IPS-18a (cell line): Measurements from ENCODE around the gene NRP1.

Experiments
- H3K27ac ChIP-seq: one replicate; pipeline ENCODE4 v1.5.1; 2013; ENCODE audit warnings: low read length
- H3K27me3 ChIP-seq: one replicate; pipeline ENCODE4 v1.6.1; 2013; ENCODE audit warnings: mild to moderate bottlenecking, low read length; ENCODE audit not compliant: control insufficient read depth, insufficient read depth
- H3K36me3 ChIP-seq: one replicate; pipeline ENCODE4 v1.6.1; 2013; ENCODE audit warnings: low read depth, low read length; ENCODE audit not compliant: control insufficient read depth
- H3K4me1 ChIP-seq: one replicate; pipeline ENCODE4 v1.6.1; 2013; ENCODE audit warnings: low read depth, low read length; ENCODE audit not compliant: control insufficient read depth
- H3K4me3 ChIP-seq: one replicate; pipeline ENCODE4 v1.5.1; 2013; ENCODE audit warnings: low read length
- H3K9ac ChIP-seq: one replicate; pipeline ENCODE4 v1.6.1; 2013; ENCODE audit warnings: mild to moderate bottlenecking, low read length, moderate library complexity
- H3K9me3 ChIP-seq: one replicate; pipeline ENCODE4 v1.6.1; 2013; ENCODE audit warnings: low read depth, low read length; ENCODE audit not compliant: control insufficient read depth

Gene NRP1

GRCh38 chr10:33368086-33368485, 33.6 kb upstream of the NRP1 start:
- Histone ChIP-seq H3K9ac (no peak overlapping the region), H3K27ac (no peak overlapping the region), H3K36me3 (no peaks in the 10 kb centered on the region), H3K4me1 (no peaks in the 10 kb centered on the region), H3K9me3 (no peaks in the 10 kb centered on the region), H3K27me3 (no peaks in the 10 kb centered on the region), H3K4me3 (no peak overlapping the region)

GRCh38 chr10:33365871-33366411, 31.5 kb upstream of the NRP1 start:
- Histone ChIP-seq H3K27ac (no peak overlapping the region), H3K36me3 (no peaks in the 10 kb centered on the region), H3K4me3 (no peak overlapping the region), H3K4me1 (no peaks in the 10 kb centered on the region), H3K27me3 (no peaks in the 10 kb centered on the region), H3K9ac (no peak overlapping the region), H3K9me3 (no peaks in the 10 kb centered on the region)

- no peak overlapping the region for H3K4me3 ChIP-seq
- no peak overlapping the region for H3K27ac ChIP-seq
- no peak overlapping the region for H3K9ac ChIP-seq
Measured at GRCh38 chr10:33365301-33365700, 30.8 kb upstream of the NRP1 start.

DNA sequence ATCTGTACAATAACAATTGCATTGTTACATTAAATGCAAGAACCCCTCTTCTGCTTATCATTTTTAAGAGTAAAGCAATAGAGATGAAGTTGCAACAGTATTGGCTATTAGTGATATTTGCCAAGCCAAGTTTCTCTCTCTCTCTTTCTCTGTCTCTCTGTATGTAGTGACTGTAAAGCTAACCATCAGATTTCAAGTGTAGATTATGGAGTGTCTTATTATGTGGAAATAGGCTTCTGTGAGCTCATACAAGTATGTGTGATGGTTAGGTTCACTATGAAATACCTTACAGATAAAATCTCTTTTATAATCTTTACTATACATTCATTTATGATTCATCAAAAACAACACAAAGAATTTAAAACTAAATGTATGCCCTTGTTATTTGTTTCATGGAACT, 28.6 kb upstream of the NRP1 start:
- Histone ChIP-seq H3K9ac (no peak overlapping the region), H3K9me3 (no peaks in the 10 kb centered on the region), H3K36me3 (no peaks in the 10 kb centered on the region), H3K4me3 (no peak overlapping the region), H3K27ac (no peak overlapping the region), H3K27me3 (no peaks in the 10 kb centered on the region), H3K4me1 (no peaks in the 10 kb centered on the region)

More at GRCh38 chr10:33365301-33365700, 30.8 kb upstream of the NRP1 start:
- Histone ChIP-seq H3K36me3 (no peaks in the 10 kb centered on the region), H3K9me3 (no peaks in the 10 kb centered on the region), H3K27me3 (no peaks in the 10 kb centered on the region), H3K4me1 (no peaks in the 10 kb centered on the region)

- Histone ChIP-seq H3K4me1 (no peaks in the 10 kb centered on the region), H3K4me3 (no peak overlapping the region), H3K36me3 (no peaks in the 10 kb centered on the region), H3K9ac (no peak overlapping the region), H3K9me3 (no peaks in the 10 kb centered on the region), H3K27ac (no peak overlapping the region), H3K27me3 (no peaks in the 10 kb centered on the region)
Measured at GRCh38 chr10:33358016-33358415, 23.5 kb upstream of the NRP1 start.

- Histone ChIP-seq H3K27ac (no peak overlapping the region), H3K4me1 (no peaks in the 10 kb centered on the region), H3K9ac (no peak overlapping the region), H3K9me3 (no peaks in the 10 kb centered on the region), H3K4me3 (no peak overlapping the region), H3K36me3 (no peaks in the 10 kb centered on the region), H3K27me3 (no peaks in the 10 kb centered on the region)
Measured at GRCh38 chr10:33355274-33355673, 20.8 kb upstream of the NRP1 start.

DNA sequence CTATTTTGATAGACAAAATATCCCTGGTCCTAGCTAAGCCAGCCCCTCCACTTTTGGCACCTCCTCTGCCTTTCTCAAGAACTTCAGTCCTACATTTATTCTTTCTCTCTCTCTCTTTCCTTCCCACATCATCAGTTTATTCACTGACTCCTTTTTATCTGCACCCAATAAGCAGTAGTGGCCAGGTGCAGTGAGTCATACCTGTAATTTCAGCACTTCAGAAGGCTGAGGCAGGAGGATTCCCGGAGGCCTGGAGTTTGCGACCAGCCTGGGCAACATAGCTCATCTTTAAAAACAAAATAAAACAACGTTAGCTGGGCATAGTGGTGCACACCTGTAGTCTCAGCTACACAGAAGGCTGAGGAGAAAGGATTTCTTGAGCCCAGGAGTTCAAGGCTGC, 19.4 kb upstream of the NRP1 start:
- Histone ChIP-seq H3K4me3 (no peak overlapping the region), H3K9me3 (no peaks in the 10 kb centered on the region), H3K27me3 (no peaks in the 10 kb centered on the region), H3K27ac (no peak overlapping the region), H3K9ac (no peak overlapping the region), H3K36me3 (no peaks in the 10 kb centered on the region), H3K4me1 (no peaks in the 10 kb centered on the region)

DNA sequence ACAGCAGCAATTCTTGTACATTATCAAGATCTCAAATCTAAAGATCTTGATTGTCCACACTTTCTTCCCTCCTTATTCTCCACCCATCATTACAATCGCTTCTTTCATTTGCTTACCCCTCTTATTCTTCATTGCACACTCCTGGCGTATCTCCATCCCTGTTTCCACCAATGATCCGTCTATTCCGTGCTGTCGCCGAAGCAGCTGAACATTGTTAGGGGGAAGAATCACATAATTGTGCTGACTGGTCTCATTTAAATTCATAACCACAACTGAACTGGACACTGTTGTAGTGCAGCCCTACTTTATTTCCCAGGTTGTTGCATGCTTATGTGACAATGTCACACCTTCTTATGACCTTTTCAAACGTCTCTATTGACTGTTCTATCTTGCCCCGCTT, 18.9 kb upstream of the NRP1 start:
- H3K36me3 ChIP-seq = no peaks in the 10 kb centered on the region
- H3K4me3 ChIP-seq = no peak overlapping the region
- H3K27ac ChIP-seq = no peak overlapping the region
- no peak overlapping the region for H3K9ac ChIP-seq
- no peaks in the 10 kb centered on the region for H3K9me3 ChIP-seq
- no peaks in the 10 kb centered on the region for H3K27me3 ChIP-seq
- no peaks in the 10 kb centered on the region for H3K4me1 ChIP-seq

GRCh38 chr10:33352615-33353014, 18.1 kb upstream of the NRP1 start:
- Histone ChIP-seq H3K27me3 (no peaks in the 10 kb centered on the region), H3K9me3 (no peaks in the 10 kb centered on the region), H3K36me3 (no peaks in the 10 kb centered on the region), H3K4me1 (no peaks in the 10 kb centered on the region), H3K4me3 (no peak overlapping the region), H3K27ac (no peak overlapping the region), H3K9ac (no peak overlapping the region)

DNA sequence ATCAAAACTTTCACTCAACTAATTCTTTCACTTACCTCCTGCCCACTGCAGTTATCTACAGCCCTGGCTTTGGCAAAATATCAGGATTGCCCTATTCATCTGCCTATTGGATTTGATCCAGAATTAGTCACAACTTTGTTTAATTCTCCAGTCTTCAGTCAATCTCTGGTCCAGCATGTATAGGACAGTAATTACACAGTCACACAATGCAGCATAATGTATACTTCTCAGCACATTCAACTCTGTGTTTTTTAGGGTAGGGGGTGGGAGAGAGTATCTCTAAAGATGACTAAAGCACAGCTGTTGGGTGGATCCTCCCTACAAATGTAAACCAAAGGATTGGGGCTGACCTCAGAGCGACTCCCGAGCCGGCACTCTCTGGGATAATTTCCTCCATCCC, 17.7 kb upstream of the NRP1 start:
- no peaks in the 10 kb centered on the region for H3K27me3 ChIP-seq
- no peak overlapping the region for H3K27ac ChIP-seq
- no peak overlapping the region for H3K4me3 ChIP-seq
- no peak overlapping the region for H3K9ac ChIP-seq
- no peaks in the 10 kb centered on the region for H3K9me3 ChIP-seq
- no peaks in the 10 kb centered on the region for H3K4me1 ChIP-seq
- H3K36me3 ChIP-seq = no peaks in the 10 kb centered on the region

DNA sequence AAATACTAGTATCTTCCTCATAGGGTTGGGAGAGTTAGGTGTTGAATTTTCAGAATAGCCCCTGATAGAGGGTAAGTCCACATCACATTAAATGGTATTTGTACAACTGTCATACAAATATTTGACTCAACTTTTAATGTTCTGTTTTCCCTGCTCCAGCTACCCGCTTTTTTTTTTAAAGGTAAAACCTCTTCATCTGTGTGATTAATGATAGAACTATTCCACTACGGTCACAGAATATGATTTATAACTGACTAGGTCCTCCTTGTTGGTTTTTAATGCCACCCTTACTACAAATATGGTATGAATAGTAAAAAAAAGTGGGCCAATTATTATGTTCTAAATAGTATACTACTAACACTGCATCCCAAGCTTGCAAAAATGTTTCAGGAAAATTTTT, 15.6 kb upstream of the NRP1 start:
- Histone ChIP-seq H3K4me3 (no peak overlapping the region), H3K4me1 (no peaks in the 10 kb centered on the region), H3K27ac (no peak overlapping the region), H3K36me3 (no peaks in the 10 kb centered on the region), H3K27me3 (no peaks in the 10 kb centered on the region), H3K9me3 (no peaks in the 10 kb centered on the region), H3K9ac (no peak overlapping the region)

GRCh38 chr10:33349268-33349667, 14.8 kb upstream of the NRP1 start:
- Histone ChIP-seq H3K36me3 (no peaks in the 10 kb centered on the region), H3K27ac (no peak overlapping the region), H3K27me3 (no peaks in the 10 kb centered on the region), H3K4me3 (no peak overlapping the region), H3K4me1 (no peaks in the 10 kb centered on the region), H3K9me3 (no peaks in the 10 kb centered on the region), H3K9ac (no peak overlapping the region)
